Cardiac muscle cell (in vitro differentiated cells and primary cell): ENCODE data around the gene HOXC5. TPM values are rescaled to one million over a fixed set of nuclear protein-coding genes. Genes with fewer than 3 reads are reported as not detected.
A peak's percentile ranks its signal among the peaks of the same experiment; 100 is the strongest.

Source experiments
- DNase-seq, 2 donors: peaks; one replicate each; pipeline versions ENCODE4 v3.0.0 to v3.0.0-alpha.2; 2010 to 2017; ENCODE audit warnings: low read depth in 1 of 2, low spot score in 1 of 2
- H3K27ac ChIP-seq: fragments of 200-600 bp; sonication (generic); 2 replicates; pipeline ENCODE4 v1.5.1; 2016
- H3K27me3 ChIP-seq: fragments of 200-600 bp; sonication (generic); 2 replicates; pipeline ENCODE4 v1.6.0; 2016; ENCODE audit warnings: control low read depth
- H3K36me3 ChIP-seq: fragments of 200-600 bp; sonication (generic); 2 replicates; pipeline ENCODE4 v1.5.1; 2016; ENCODE audit warnings: control low read depth
- H3K4me1 ChIP-seq: fragments of 200-600 bp; sonication (generic); 2 replicates; pipeline ENCODE4 v1.8.1; 2017; ENCODE audit warnings: low read depth, mild to moderate bottlenecking, mixed run types
- H3K4me3 ChIP-seq: fragments of 200-600 bp; sonication (generic); 2 replicates; pipeline ENCODE4 v1.5.1; 2016; ENCODE audit warnings: mild to moderate bottlenecking
- H3K9me3 ChIP-seq: fragments of 200-600 bp; sonication (generic); 2 replicates; pipeline ENCODE4 v1.5.1; 2017; ENCODE audit warnings: low read depth, mild to moderate bottlenecking, control low read depth
- CTCF ChIP-seq: IDR thresholded peaks from 2 replicates; pipeline ENCODE4 v1.5.1; 2012; ENCODE audit warnings: low read depth, mild to moderate bottlenecking, low read length
- polyA plus RNA-seq: library from polyadenylated mRNA; unstranded; fragments of >200 nt; fragmentation: Nextera tagmentation; extraction: Ambion mirVana; gene quantifications from 2 replicates; pipeline ENCODE4 v1.2.1, GENCODE V29; 2016
- total RNA-seq: library from RNA; depleted of rRNA; stranded (reverse); fragments of >200 nt; gene quantifications from 2 replicates; pipeline ENCODE4 v1.2.3, GENCODE V29; 2016

Gene HOXC5
- total and polyA plus RNA-seq, 2 experiments from 2014 or later: not detected

GRCh38 chr12:54000116-54001114 is 32.4 kb upstream of the HOXC5 start, which contains the start of gene HOXC9:
Gene HOXC9 (plus strand): TSS chr12:54000161. CDS start chr12:54000189, 28 bp downstream.
- Histone ChIP-seq H3K36me3 (no peaks in the 10 kb centered on the region), H3K27me3 (peaks cover 100% of the 10 kb centered on the region), H3K27ac (no peak within 1 kb of the TSS), H3K4me1 (no peaks in the 10 kb centered on the region), H3K4me3 (peak within 1 kb of the TSS; percentile 12), H3K9me3 (no peaks in the 10 kb centered on the region)
- no peak for TF ChIP-seq CTCF
- peak in 1 of 2 donors; percentile 39 for DNase-seq

- Histone ChIP-seq H3K4me1 (no peaks in the 10 kb centered on the region), H3K27ac (no peak overlapping the region), H3K4me3 (no peak overlapping the region)
Measured at GRCh38 chr12:54001283-54002187, 31.3 kb upstream of the HOXC5 start.

GRCh38 chr12:54002278-54002914 is 30.5 kb upstream of the HOXC5 start:
- DNase-seq: no peak
- Histone ChIP-seq H3K4me1 (no peaks in the 10 kb centered on the region), H3K4me3 (no peak overlapping the region), H3K9me3 (no peaks in the 10 kb centered on the region), H3K27ac (no peak overlapping the region), H3K27me3 (peaks cover 100% of the 10 kb centered on the region), H3K36me3 (no peaks in the 10 kb centered on the region)
- TF ChIP-seq CTCF: no peak

More at GRCh38 chr12:54001283-54002187, 31.3 kb upstream of the HOXC5 start:
- DNase-seq: no peak
- H3K27me3 ChIP-seq: peaks cover 100% of the 10 kb centered on the region
- H3K36me3 ChIP-seq: no peaks in the 10 kb centered on the region
- no peak for TF ChIP-seq CTCF
- H3K9me3 ChIP-seq: no peaks in the 10 kb centered on the region

GRCh38 chr12:54002915-54003389 is 29.9 kb upstream of the HOXC5 start:
- DNase-seq: no peak
- Histone ChIP-seq H3K4me3 (no peak overlapping the region), H3K4me1 (no peaks in the 10 kb centered on the region), H3K27ac (no peak overlapping the region), H3K27me3 (peaks cover 100% of the 10 kb centered on the region), H3K36me3 (no peaks in the 10 kb centered on the region), H3K9me3 (no peaks in the 10 kb centered on the region)
- no peak for TF ChIP-seq CTCF

GRCh38 chr12:54003625-54004024 is 29.2 kb upstream of the HOXC5 start:
- TF ChIP-seq CTCF: no peak
- H3K27ac ChIP-seq: no peak overlapping the region
- no peaks in the 10 kb centered on the region for H3K4me1 ChIP-seq
- H3K27me3 ChIP-seq: peaks cover 100% of the 10 kb centered on the region
- H3K4me3 ChIP-seq: no peak overlapping the region
- no peaks in the 10 kb centered on the region for H3K9me3 ChIP-seq
- H3K36me3 ChIP-seq: no peaks in the 10 kb centered on the region
- DNase-seq: no peak
